Measurements from ENCODE around the gene NEK7.
A peak's percentile ranks its signal among the peaks of the same experiment; 100 is the strongest.
"Not testable (repeated sequence)": the region's sequence is repeated elsewhere in the genome, so short reads cannot be mapped to it uniquely, and the experiment has no call there.

The NEK7 gene

DNA sequence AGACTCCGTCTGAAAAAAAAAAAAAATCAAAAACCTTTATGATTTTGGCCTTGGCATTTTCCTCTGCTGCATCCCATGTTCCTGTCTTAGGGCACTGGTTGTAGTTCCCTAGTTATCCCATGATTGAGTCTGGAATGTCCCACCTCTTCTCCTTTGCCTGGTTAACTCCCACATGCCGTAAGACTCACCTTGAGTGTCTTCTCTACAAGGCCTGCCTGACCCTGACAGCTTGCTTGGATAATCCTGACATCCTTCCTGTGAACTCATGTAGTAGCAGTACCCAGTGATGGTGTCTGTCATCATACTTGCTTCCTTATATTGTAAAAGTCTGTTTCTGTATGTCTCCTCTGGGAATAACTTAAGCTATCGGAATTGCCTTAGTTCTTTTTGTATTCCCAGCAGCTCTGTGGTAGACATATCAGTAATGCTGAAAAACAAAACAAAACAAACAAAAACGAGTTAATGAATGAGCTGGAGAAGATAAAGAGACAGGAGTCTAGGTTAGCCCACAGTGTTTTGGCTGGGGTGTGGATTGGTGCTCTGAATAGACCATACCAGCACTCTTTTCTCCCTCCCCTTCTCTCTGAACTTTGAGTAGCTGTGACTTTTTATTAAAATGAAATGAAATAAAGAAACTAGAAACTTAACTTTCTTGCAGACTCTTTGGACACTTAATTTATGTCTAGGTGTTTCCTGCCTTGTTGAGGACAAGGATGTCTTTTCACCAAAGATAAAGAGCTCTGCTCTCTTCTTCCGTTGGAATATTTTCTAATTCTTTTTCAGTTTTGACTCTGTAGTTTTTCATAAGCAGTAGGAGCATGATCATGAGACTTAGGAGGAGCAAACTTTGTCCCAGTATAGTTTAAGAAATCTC is 15.1 kb downstream of the NEK7 start:
- no peak for DNase-seq

- DNase-seq = no peak
These were observed 17.0 kb downstream of the NEK7 start for GRCh38 chr1:198173832-198174231.

DNA sequence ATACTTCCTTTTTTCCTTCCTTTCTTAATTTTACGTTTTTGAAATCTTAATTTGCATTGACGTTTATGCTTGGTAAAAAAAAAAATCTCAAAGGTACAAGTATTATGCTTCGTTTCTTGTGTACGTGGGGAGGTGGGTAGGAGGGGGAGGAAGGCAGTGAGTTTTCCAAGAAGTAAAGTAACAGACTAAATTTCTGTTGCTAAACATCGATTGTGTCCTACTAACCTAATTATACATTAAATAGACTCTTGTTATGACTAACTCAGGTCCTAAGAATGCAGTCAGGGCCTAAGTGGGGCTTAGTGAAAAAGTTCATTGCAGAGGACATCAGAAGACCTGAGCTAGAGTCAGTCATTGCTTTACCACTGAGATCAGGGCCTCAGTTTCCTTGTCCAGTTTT is 17.5 kb downstream of the NEK7 start:
- peak; percentile 35 for DNase-seq

DNA sequence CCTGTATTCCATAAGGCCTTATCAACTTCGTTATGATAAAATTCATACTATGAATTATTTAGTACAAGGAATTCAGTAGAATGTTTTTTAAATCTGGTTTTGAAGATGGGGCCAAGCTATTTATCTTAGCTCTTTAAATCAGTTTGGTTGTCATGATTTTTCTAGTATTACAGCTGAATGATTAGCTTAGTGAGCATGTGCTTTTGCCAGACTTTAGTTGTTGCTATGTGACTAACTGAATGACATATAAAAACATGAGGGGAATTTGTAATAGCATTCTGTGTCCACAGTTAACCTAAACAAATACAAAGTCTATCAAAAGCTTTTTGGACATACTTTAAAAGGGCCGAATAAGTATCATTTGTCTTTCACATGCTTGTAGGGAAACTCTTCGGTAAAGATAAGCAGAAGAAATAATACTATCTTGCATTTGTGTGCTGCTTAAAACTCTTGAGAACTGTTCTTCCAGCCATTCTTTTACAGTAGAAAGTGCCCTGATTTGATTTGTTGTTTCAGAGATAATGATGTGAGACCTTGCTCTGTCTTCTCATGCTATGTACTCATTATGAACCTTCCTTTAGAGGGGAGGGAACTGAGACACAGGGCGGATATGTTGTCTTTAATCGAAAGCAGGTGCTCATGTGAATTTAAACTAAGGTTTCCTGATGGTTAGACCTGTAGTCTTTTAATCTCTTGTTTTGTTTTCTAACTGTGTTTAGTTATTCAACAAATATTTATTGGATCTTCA is 18.8 kb downstream of the NEK7 start:
- DNase-seq = peak; percentile 38

DNA sequence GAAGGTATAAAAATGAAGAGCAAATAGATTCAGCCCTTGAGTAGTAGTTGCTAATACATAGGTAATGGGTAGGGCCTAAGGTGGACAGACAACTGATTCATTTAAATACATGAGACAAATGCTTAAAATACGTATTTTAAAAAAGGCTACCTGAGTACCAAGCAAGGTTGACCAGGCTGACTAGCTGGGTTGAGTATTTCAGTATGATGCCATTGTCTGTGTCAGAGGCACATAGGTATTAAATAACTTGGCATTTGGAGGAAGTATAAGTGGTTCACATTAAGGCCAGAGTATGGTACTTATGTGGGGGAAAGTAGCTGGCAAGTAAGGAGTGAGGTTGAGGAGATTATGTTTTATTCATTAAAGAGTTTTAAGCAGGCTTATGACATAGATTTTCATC is 19.4 kb downstream of the NEK7 start:
- DNase-seq = no peak

GRCh38 chr1:198177546-198177945 is 20.7 kb downstream of the NEK7 start:
- DNase-seq = no peak

DNA sequence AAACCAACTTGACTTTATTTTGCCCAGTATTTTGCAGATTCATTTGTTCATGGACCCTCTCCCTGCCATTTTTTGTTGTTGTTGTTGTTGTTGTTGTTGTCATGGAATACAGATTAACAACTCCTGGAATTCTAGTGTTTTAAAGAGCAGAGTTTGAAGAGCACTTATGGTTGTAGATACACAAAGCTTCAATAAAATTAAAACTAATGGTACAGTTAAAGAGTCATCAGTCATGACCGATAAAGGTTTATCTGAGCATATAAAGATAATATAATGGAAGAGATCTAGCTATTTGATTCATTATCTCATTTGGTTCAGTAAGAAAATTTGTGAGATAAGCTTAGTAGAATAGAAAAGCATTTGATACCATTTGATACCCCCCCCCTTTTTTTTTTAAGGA is 21.8 kb downstream of the NEK7 start:
- DNase-seq = no peak

DNA sequence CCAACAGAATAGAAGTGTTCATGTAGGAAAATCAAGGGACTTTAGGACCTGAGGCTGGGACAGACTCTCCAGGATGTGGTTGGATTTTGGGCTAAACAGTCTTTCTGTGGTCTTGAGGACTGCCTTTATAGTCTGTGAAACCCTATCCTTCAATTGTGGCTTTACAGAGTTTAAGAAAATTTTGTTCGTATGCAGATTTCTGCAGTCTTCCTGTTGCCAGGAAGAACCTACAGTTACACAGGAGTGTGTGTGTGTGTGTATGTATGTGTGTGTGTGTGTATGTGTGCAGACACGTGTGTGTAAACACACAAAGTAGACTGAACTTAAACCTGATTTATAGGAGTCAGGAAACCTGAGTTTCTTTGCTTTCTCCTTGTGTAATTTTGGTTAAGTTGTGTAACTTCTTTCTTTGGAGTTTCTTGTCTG is 22.8 kb downstream of the NEK7 start:
- DNase-seq = peak; percentile 55

DNA sequence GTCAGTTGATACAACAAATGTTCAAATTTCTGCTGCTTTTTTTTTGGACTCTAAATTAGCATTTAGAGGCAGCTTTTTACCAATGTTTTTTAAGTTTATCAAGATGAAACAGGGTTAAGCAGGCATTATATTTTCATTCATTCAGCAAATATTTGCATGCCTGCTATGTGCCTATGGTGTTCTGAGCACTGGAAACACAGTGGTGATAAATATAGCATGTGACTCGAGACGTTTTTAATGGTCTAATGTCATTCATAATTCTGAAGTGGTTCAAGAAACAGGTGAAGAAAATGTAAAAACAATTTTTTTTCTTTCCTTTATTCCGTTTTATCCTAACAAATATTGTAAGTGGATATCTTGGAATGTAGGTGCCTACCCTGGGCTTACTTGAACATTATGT is 26.8 kb downstream of the NEK7 start:
- DNase-seq = no peak

DNA sequence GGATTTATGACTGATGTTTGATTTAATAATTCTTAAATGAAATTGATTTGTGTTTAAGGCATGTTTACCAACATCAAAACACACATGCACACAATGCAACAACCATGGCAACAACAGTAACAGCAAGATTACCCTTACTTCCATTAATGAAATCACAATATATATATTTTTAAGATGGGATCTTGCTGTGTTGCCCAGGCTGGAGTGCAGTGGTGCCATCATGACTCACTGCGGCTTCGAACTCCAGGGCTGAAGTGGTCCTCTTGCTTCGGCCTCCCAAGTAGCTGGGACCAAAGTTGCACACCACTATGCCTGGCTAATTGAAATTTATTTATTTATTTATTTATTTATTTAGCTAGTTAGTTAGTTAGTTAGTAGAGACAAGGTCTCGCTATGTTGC is 27.7 kb downstream of the NEK7 start:
- no peak for DNase-seq

DNA sequence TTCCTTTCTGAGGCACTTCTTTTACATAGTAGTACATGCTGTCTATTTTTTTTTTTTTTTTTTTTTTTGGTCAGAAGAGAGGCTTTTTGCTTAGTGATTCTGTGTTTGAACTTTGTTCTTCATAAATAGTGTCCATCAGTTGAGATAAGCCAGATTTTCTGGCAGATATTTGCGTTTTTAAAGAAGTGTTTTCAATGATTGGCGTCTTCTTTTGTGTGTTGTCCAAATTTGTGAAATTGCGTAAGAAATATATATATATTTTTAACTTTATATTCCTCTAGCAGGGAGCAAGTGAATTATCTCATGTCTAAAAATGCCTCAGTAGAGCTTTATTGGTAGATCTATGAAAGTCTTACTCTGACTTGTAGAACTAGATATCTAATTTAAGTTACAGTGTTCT is 28.3 kb downstream of the NEK7 start:
- no peak for DNase-seq

DNA sequence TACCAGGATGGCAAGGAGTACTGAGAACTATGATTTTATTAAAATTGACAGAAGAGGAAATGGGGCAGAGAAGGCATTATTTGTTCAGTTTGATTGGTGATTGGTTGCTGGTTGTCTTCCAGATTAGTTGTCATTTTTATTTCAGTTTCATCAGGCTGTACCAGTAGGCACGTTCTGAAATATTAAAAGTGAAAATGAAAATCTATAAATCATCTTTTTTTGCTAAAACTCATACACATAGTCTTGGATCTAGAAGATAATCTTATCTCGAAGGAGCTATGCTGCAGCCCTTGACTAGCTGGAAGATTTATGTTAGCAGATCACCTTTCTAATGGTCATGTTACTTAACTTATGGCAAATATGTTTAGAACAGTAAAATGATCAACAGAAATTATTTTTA is 29.0 kb downstream of the NEK7 start:
- DNase-seq = no peak

DNA sequence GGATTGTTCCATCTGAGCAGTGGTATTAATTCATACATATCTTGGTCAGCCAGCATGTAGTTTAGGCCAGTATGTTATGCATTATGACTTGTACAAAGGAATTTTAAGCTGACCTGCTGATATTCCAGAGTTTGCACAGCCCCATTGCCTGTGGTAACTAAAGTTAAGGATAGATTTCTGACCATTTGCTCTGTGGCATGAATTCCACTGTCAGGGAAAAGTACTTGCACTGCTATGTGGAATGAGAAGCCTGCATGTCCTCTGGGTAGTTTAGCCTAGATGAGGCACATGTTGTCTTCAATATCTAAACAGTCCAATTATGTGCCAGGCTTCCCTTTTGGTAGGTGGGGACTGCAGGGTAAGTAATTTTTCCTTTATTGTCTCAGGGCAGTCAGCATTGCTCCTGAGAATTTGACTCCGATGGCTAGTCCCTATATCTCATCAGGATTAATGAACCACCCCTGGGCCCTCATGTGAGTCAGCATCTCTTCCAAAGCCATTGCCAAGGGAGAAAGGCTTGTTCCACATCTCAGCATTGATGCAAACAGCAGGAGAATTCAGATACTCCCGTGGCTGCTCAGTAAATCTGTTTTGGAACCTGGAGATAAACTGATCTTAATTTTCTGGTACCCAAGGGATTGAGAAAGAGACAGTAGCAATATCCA is 30.2 kb downstream of the NEK7 start:
- peak; percentile 18 for DNase-seq

DNA sequence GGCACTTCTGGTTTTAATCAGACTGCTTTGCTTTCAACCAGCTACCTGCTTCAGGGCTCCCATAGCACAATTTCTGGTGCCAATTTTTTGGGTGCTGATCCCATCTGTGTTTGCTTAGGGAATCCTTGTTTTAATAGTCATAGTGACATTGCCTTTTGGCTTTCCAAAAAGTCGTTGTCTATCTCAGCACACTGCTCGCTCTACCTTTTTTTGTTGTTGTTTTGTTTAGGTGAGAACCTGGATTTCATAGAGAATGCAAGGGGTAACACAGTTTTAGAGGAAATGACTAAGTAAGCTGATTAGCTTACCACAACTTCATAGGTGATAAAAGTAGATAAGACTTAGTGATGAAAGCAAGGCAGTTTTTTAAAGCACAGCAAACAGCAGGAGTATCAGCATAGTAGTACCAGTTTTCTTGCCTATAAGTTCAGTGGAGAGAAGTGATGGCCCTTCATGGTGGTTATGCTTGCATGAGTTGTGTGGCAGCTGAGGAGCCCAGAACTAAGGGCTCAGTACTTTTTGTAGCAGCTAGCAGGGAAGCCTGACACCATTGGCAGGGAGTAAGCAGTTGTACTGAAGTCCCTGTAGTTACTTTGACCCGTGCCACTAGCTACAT is 31.3 kb downstream of the NEK7 start:
- no peak for DNase-seq

GRCh38 chr1:198191117-198191516 is 34.3 kb downstream of the NEK7 start:
- no peak for DNase-seq

- not testable (repeated sequence) for DNase-seq
These were observed 37.1 kb downstream of the NEK7 start for GRCh38 chr1:198193871-198194270.

- DNase-seq = no peak
These were observed 39.8 kb downstream of the NEK7 start for GRCh38 chr1:198196630-198197029.

- DNase-seq = no peak
These were observed 40.5 kb downstream of the NEK7 start for GRCh38 chr1:198197285-198197684.

DNA sequence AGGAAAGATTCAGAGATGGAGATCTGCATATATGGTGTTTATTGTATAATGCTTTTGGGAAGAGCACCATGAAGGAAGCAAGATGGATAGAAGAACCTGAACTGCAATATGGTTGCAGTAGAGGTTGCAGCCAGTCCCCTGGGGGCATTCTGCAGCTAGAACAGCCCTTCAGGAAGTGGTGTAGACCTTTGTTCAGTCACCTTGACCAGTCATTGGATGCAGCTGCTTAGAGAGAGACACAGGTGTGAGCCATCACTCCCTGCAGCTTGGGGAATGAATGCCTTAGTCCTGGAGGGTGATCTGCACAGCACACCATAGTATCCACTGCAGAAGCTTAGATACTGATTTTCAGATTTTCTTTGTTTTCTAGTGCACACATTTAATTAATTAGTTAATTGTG is 42.3 kb downstream of the NEK7 start:
- DNase-seq = no peak

DNA sequence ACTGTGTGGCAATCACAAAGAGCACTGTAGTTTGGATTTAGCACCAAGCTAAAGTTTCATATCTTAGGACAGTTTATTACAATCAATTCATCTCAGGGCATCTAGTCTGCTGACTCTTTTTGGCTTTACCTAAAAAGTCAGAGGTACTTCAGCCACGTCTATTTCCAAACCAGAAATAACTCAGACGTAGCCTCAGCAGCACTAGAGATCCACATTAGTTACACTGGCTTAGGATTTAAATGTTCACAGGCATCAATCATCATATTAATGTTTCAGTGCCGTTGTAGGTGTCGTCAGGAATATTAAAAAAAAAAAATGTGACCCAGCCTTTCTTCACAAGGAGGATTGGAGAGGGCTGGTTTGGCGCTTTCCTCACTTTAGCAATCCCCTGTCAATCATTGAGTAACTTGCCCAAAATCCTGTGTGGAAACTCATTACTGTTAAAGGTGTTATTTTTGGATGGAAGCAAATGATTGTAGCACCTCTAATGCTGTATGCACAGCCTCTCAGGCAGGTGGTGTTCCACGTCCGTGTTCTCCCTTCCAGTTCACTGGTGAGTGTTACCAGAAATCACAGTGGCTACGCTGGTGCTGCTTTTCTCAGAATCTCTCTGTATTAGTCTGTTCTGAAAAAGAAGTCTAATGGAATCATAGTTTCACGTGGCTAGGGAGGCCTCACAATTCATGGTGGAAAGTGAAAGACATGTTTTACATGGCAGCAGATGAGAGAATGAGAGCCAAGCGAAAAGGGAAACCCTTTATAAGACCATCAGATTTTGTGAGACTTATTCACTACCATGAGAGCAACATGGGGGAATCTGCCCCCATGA is 45.4 kb downstream of the NEK7 start:
- no peak for DNase-seq

DNA sequence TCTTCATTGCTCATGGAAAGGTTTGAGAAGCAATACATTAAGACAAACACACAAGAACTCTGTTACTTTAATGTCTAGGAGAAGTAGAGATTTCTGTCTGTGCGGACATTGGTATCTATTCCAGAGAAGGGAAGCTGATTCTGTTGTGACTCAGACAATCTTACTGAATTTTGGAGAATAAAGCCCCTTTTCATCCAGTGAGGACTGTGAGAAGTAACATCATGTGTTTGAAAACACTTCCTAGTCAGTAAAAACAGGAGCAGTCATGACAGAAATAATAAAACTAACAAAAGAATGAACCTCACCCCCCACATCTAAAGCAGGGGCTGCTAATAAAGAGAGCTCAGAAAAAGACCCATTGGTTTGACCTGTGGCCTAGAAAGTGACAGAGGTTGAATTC is 46.6 kb downstream of the NEK7 start:
- DNase-seq = no peak
